Measurements from ENCODE around the gene FPR2. TPM values are rescaled to one million over a fixed set of nuclear protein-coding genes. Genes with fewer than 3 reads are reported as not detected.

The FPR2 gene
- total and polyA plus RNA-seq, 12 donors, result 0.17 to 5.8 (median 0.64) TPM; not detected in 1

DNA sequence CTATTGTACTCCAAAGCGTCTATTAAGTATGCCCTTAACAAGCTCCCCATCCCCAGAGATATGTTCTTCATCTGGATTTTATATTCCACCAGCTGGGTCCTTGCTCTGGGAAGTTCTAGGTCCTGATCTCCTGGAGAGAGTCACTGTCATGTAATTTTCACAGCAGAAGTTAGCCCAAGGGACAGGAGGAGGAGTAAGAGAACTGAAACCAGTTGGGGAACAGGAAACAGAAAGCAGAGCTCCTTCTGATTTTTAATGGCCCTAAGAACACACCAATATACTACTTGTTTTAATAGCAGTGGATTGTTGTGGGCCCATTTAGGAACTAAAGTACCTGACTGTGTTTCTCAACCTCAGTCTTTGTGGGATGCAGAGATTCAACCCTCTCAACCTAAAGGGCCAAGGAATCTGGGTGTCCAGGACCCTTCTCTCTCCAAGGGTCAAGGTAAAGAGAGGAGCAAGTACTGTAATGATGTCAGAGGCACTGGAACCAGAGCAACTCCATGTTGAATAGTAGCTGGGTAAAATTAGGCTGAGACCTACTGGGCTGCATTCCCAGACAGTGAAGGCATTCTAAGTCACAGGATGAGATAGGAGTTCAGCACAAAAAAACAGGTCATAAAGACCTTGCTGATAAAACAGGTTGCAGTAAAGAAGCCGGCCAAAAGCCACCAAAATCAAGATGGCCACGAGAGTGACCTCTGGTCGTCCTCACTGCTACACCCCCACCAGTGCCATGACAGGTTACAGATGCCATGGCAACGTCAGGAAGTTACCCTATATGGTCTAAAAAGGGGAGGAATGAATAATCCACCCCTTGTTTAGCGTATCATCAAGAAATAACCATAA, 25.9 kb downstream of the FPR2 start:
- peak overlapping the region in 8 of 10 donors; percentile 5 to 85 (median 41) for H3K27ac ChIP-seq
- H3K27me3 ChIP-seq, result no peaks in the 10 kb centered on the region

DNA sequence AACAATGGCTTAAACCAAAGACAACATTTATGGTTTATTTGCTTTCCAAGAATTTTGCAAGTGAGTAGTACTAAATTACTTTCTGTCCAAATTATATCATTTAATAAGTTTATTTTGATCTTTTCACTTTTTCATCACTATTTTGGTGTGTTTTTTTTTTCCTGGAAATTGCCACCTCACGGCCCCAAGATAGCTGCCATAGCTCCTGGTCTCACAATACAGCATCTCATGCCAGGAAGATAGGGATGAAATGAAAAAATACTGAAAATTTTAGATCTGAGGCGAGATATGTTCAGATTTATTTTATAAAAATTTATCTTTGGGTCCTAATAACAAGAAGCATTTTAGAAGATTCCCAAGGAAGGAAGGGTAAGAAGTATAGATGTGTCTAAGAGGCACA, 27.0 kb downstream of the FPR2 start:
- peaks cover 0 to 4% (median 0%) of the 10 kb centered on the region in 11 donors for H3K9me3 ChIP-seq
- no peak for DNase-seq
- WGBS, 2 donors, result 79 to 82% methylated on average over 2 of the region's 2 CpGs
- no peak for ATAC-seq
- intact Hi-C loops (cut with DNase I), result loop anchor here in 2 of 10 donors (10.0 kb wide), 1 partner anchor 313 kb away; the partner anchor contains the start of gene CEACAM18 (in 2 of the 2)
- no peaks in the 10 kb centered on the region for H3K36me3 ChIP-seq
- H3K27ac ChIP-seq, result peak overlapping the region in 3 of 10 donors; percentile 24 to 85 (median 48)
- TF ChIP-seq, protein P1, sequence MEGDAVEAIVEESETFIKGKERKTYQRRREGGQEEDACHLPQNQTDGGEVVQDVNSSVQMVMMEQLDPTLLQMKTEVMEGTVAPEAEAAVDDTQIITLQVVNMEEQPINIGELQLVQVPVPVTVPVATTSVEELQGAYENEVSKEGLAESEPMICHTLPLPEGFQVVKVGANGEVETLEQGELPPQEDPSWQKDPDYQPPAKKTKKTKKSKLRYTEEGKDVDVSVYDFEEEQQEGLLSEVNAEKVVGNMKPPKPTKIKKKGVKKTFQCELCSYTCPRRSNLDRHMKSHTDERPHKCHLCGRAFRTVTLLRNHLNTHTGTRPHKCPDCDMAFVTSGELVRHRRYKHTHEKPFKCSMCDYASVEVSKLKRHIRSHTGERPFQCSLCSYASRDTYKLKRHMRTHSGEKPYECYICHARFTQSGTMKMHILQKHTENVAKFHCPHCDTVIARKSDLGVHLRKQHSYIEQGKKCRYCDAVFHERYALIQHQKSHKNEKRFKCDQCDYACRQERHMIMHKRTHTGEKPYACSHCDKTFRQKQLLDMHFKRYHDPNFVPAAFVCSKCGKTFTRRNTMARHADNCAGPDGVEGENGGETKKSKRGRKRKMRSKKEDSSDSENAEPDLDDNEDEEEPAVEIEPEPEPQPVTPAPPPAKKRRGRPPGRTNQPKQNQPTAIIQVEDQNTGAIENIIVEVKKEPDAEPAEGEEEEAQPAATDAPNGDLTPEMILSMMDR (IDR thresholded peaks at IDR 0.05), result no peak
- peaks cover 0 to 57% (median 5%) of the 10 kb centered on the region in 9 donors for H3K4me1 ChIP-seq
- no peaks in the 10 kb centered on the region for H3K27me3 ChIP-seq
- no peak overlapping the region for H3K4me3 ChIP-seq

More for the DNA sequence above, 25.9 kb downstream of the FPR2 start:
- H3K36me3 ChIP-seq, result no peaks in the 10 kb centered on the region
- H3K9me3 ChIP-seq, result no peaks in the 10 kb centered on the region
- DNase-seq, result no peak
- 41 to 43% methylated on average over 6 of the region's 6 CpGs for WGBS, 2 donors
- ATAC-seq, result peak in 5 of 8 donors; percentile 20 to 46 (median 41)
- TF ChIP-seq, protein P1 (IDR thresholded peaks at IDR 0.05), result no peak
- peaks cover 0 to 62% (median 5%) of the 10 kb centered on the region in 9 donors for H3K4me1 ChIP-seq
- H3K4me3 ChIP-seq, result no peak overlapping the region
- intact Hi-C loops (cut with DNase I), result loop anchor here in 2 of 10 donors (10.0 kb wide), 1 partner anchor 312 kb away; the partner anchor contains the start of gene CEACAM18 (in 2 of the 2)

DNA sequence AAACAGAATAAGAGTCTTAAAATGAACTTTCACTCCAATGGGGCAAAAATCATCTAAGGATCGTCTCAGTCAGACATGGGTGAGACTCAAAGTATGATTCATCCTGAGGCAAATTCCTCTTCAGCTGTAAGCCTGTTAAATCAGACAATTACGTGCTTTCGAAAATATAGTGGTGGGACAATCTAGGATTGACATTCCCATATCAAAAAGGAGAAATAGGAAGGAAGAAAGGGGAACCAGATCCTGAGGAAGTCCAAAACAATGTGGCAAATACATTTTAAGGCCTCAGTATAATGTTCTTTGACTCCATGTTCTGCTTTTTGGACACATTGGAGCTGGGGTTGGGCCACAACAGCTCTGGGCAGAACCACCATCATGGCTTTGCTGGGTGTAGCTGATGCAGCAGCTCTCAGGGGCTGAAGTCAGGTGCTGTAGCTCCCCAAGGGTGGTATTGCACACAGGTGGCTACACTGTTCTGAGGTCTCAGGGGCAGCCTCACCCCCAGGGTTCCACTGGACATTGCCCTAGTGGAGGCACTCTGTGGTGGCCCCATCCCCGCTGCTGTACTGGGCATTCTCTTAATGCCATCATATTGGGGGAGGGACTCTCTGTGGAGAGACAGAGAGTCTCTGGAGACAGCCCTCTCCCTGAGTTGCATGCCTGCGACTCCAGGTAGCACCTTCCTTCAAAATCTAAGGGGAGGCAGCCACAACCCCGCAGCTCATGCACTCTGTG, 28.2 kb downstream of the FPR2 start:
- no peaks in the 10 kb centered on the region for H3K36me3 ChIP-seq
- no peak for DNase-seq
- no peak overlapping the region for H3K4me3 ChIP-seq
- peak overlapping the region in 3 of 10 donors; percentile 3 to 85 (median 25) for H3K27ac ChIP-seq
- H3K9me3 ChIP-seq, result peaks cover 0 to 7% (median 0%) of the 10 kb centered on the region in 11 donors
- WGBS, 2 donors, result 82 to 86% methylated on average over 6 of the region's 6 CpGs
- intact Hi-C loops (cut with DNase I), result loop anchor here in 2 of 10 donors (10.0 kb wide), 1 partner anchor 314 kb away; the partner anchor contains the start of gene CEACAM18 (in 2 of the 2)
- H3K4me1 ChIP-seq, result peaks cover 0 to 47% (median 5%) of the 10 kb centered on the region in 9 donors
- peak in 5 of 8 donors; percentile 13 to 52 (median 41) for ATAC-seq
- no peaks in the 10 kb centered on the region for H3K27me3 ChIP-seq
- TF ChIP-seq, protein P1 (IDR thresholded peaks at IDR 0.05), result no peak

DNA sequence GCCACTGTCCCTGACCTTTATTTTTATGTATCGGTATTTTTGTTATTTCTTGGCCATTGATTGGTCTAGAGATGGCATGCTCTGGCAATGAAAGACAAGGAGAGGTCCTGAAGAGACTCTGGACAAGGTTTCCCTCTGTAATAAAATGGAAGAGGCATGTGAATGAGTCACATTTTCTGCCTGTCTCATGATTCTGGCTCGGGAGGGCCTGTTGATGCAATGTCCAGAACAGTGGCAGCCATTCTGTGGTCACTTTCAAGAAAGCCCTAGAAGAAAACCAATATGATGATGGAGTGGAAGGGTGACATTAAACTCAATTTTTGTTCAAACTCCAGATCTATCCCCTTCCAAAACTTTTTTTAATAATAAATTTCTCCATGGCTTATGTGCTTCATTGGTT, 32.0 kb downstream of the FPR2 start:
- H3K27me3 ChIP-seq, result no peaks in the 10 kb centered on the region
- H3K36me3 ChIP-seq, result no peaks in the 10 kb centered on the region
- H3K9me3 ChIP-seq, result peaks cover 0 to 7% (median 0%) of the 10 kb centered on the region in 11 donors
- no peak for ATAC-seq
- 77 to 81% methylated on average over 2 of the region's 2 CpGs for WGBS, 2 donors
- TF ChIP-seq, protein P1 (IDR thresholded peaks at IDR 0.05), result no peak
- intact Hi-C loops (cut with DNase I), result no loop called here
- DNase-seq, result no peak
- H3K4me1 ChIP-seq, result peaks cover 0 to 23% (median 5%) of the 10 kb centered on the region in 9 donors
- no peak overlapping the region for H3K27ac ChIP-seq
- H3K4me3 ChIP-seq, result no peak overlapping the region

Measured in heart right ventricle (tissue), 16 donors.